ENCODE measurements around the gene FUNDC1.

Gene FUNDC1

GRCh38 chrX:44507292-44507691 lies 35.4 kb downstream of the FUNDC1 start:
- TF ChIP-seq CTCF (conservative IDR thresholded peaks at IDR 0.05; ENCODE audit: low read depth, low read length) = no peak
- no peak for DNase-seq (ENCODE audit: low read depth)
- no peak overlapping the region for H3K4me3 ChIP-seq (ENCODE audit: low read depth, low read length)

- DNase-seq (ENCODE audit: low read depth) = no peak
- no peak for TF ChIP-seq CTCF (conservative IDR thresholded peaks at IDR 0.05; ENCODE audit: low read depth, low read length)
- no peak overlapping the region for H3K4me3 ChIP-seq (ENCODE audit: low read depth, low read length)
These were observed 36.0 kb downstream of the FUNDC1 start for GRCh38 chrX:44506678-44507077.

- DNase-seq (ENCODE audit: low read depth) = no peak
- no peak for TF ChIP-seq CTCF (conservative IDR thresholded peaks at IDR 0.05; ENCODE audit: low read depth, low read length)
These were observed 39.1 kb downstream of the FUNDC1 start for GRCh38 chrX:44503560-44503959.

GRCh38 chrX:44495091-44495490 lies 47.6 kb downstream of the FUNDC1 start:
- no peak overlapping the region for H3K4me3 ChIP-seq (ENCODE audit: low read depth, low read length)
- no peak for DNase-seq (ENCODE audit: low read depth)
- no peak for TF ChIP-seq CTCF (conservative IDR thresholded peaks at IDR 0.05; ENCODE audit: low read depth, low read length)

More at GRCh38 chrX:44503560-44503959, 39.1 kb downstream of the FUNDC1 start:
- H3K4me3 ChIP-seq (ENCODE audit: low read depth, low read length) = no peak overlapping the region

GRCh38 chrX:44494357-44494756 lies 48.3 kb downstream of the FUNDC1 start:
- DNase-seq (ENCODE audit: low read depth) = no peak
- H3K4me3 ChIP-seq (ENCODE audit: low read depth, low read length) = no peak overlapping the region
- TF ChIP-seq CTCF (conservative IDR thresholded peaks at IDR 0.05; ENCODE audit: low read depth, low read length) = no peak

- DNase-seq (ENCODE audit: low read depth) = no peak
- no peak for TF ChIP-seq CTCF (conservative IDR thresholded peaks at IDR 0.05; ENCODE audit: low read depth, low read length)
- H3K4me3 ChIP-seq (ENCODE audit: low read depth, low read length) = no peak overlapping the region
These were observed 53.1 kb downstream of the FUNDC1 start for GRCh38 chrX:44489515-44489914.

GRCh38 chrX:44484607-44485146 lies 58.0 kb downstream of the FUNDC1 start:
- TF ChIP-seq CTCF (conservative IDR thresholded peaks at IDR 0.05; ENCODE audit: low read depth, low read length) = no peak
- H3K4me3 ChIP-seq (ENCODE audit: low read depth, low read length) = no peak overlapping the region
- DNase-seq (ENCODE audit: low read depth) = no peak
